ENCODE measurements around the gene AP2B1. TPM values are rescaled to one million over a fixed set of nuclear protein-coding genes. Genes with fewer than 3 reads are reported as not detected.

AP2B1 gene
- total RNA-seq, 1 experiment from 2014 or later, result 198 TPM

- DNase-seq (ENCODE audit: low read depth, low spot score) (no peak), ATAC-seq (no peak)
- H3K36me3 ChIP-seq (ENCODE audit: control insufficient read depth in 1 of 2, insufficient read depth in 2 of 2, low read length in 2 of 2), result no peaks in the 10 kb centered on the region
- no peaks in the 10 kb centered on the region for H3K9me2 ChIP-seq (ENCODE audit: insufficient read depth)
- no peak overlapping the region for H3K27ac ChIP-seq (ENCODE audit: low read depth, low read length)
- intact Hi-C loops (cut with micrococcal nuclease), result no loop called here
- ChIA-PET POLR2A (no interaction called here), CTCF (no interaction called here), RAD21 (ENCODE audit: low non-redundant PET in 1 of 2, low total read pairs in 2 of 2, uncharacterized antibody in 2 of 2, unreplicated experiment in 2 of 2) (no interaction called here)
- H3K4me3 ChIP-seq (replicated peaks in 1 of 2; ENCODE audit: low read depth in 1 of 2, low read length in 2 of 2), result no peak overlapping the region
- H3K79me2 ChIP-seq (ENCODE audit: insufficient read depth, low read length), result no peaks in the 10 kb centered on the region
- peaks cover 37% of the 10 kb centered on the region; the same call in 1 of the 2 replicates for H3K27me3 ChIP-seq (ENCODE audit: insufficient read depth, low read length)
- no peaks in the 10 kb centered on the region for H3K9me3 ChIP-seq (ENCODE audit: control insufficient read depth in 1 of 2, insufficient read depth in 1 of 2, low read depth in 1 of 2, low read length in 2 of 2)
- no peak overlapping the region for H3K4me2 ChIP-seq (ENCODE audit: low read length)
- H2AFZ ChIP-seq (ENCODE audit: low read depth, low read length, poor library complexity, severe bottlenecking), result no peak overlapping the region
- BruUV-seq (replicated peaks), result no TSS peak
- H3K9ac ChIP-seq (ENCODE audit: low read length), result no peak overlapping the region
- no peaks in the 10 kb centered on the region for H3K4me1 ChIP-seq (ENCODE audit: control insufficient read depth in 1 of 2, insufficient read depth in 2 of 2, low read length in 2 of 2)
- TF ChIP-seq RAD21 (IDR thresholded peaks at IDR 0.05; ENCODE audit: low read depth) (no peak), TCF7L2 (IDR thresholded peaks at IDR 0.05; ENCODE audit: borderline replicate concordance, extremely low read depth, insufficient read depth, insufficient read length) (no peak), EGR1 (IDR thresholded peaks at IDR 0.05; ENCODE audit: low read depth) (no peak), YY1 (IDR thresholded peaks at IDR 0.05; ENCODE audit: extremely low read depth, insufficient replicate concordance, low read depth, low read length) (no peak), FOSL1 (IDR thresholded peaks at IDR 0.05; ENCODE audit: low read depth) (no peak), ATF3 (IDR thresholded peaks at IDR 0.05) (no peak), ZNF274 (IDR thresholded peaks at IDR 0.05; ENCODE audit: low read depth, low read length) (no peak), REST (IDR thresholded peaks at IDR 0.05; ENCODE audit: low read depth) (no peak), POLR2AphosphoS5 (IDR thresholded peaks at IDR 0.05; ENCODE audit: low read depth, low read length) (no peak), CBX3 (IDR thresholded peaks at IDR 0.05; ENCODE audit: low read depth) (no peak), ZFX (IDR thresholded peaks at IDR 0.05) (no peak), SP1 (IDR thresholded peaks at IDR 0.05; ENCODE audit: low read depth) (no peak), JUND (IDR thresholded peaks at IDR 0.05) (no peak), ELF1 (IDR thresholded peaks at IDR 0.05; ENCODE audit: borderline replicate concordance, low read depth) (no peak), MAX (IDR thresholded peaks at IDR 0.05) (no peak), CTCF (IDR thresholded peaks at IDR 0.05 in 2 of 3, conservative IDR thresholded peaks at IDR 0.05 in 1 of 3; ENCODE audit: borderline replicate concordance in 1 of 3, insufficient read depth in 1 of 3, low read depth in 2 of 3, low read length in 2 of 3) (no peak), SIN3A (IDR thresholded peaks at IDR 0.05; ENCODE audit: low read depth) (no peak), SRF (IDR thresholded peaks at IDR 0.05; ENCODE audit: low read depth) (no peak), POLR2A (IDR thresholded peaks at IDR 0.05; ENCODE audit: borderline replicate concordance, extremely low read depth, insufficient read depth, insufficient read length) (no peak), EZH2 (IDR thresholded peaks at IDR 0.05) (no peak)
- no peaks in the 10 kb centered on the region for H4K20me1 ChIP-seq (ENCODE audit: insufficient read depth)
These were observed 40.6 kb upstream of the AP2B1 start for GRCh38 chr17:35546487-35546886.
